ENCODE data around the gene BDH1. TPM values are rescaled to one million over a fixed set of nuclear protein-coding genes. Genes with fewer than 3 reads are reported as not detected.

BDH1 gene
- polyA plus RNA-seq, 1 donor from 2014 or later = 12.9 TPM

- H3K9me3 ChIP-seq (ENCODE audit: low read length) = no peaks in the 10 kb centered on the region
- TF ChIP-seq REST (IDR thresholded peaks at IDR 0.05; ENCODE audit: borderline replicate concordance) (no peak), CTCF (IDR thresholded peaks at IDR 0.05; ENCODE audit: poor library complexity, severe bottlenecking) (no peak), RAD21 (conservative IDR thresholded peaks at IDR 0.05) (no peak), EZH2 (IDR thresholded peaks at IDR 0.05; ENCODE audit: borderline replicate concordance, insufficient read depth, low read length, poor library complexity, severe bottlenecking) (no peak), SMC3 (conservative IDR thresholded peaks at IDR 0.05; ENCODE audit: poor library complexity) (no peak), TAF1 (IDR thresholded peaks at IDR 0.05; ENCODE audit: low read depth) (no peak), EP300 (conservative IDR thresholded peaks at IDR 0.05; ENCODE audit: poor library complexity, severe bottlenecking) (no peak), POLR2AphosphoS5 (IDR thresholded peaks at IDR 0.05) (no peak), MXI1 (conservative IDR thresholded peaks at IDR 0.05; ENCODE audit: poor library complexity, severe bottlenecking) (no peak)
- H3F3A ChIP-seq (ENCODE audit: insufficient read depth, low read length, poor library complexity, severe bottlenecking) = no peaks in the 10 kb centered on the region
- no peak overlapping the region for H3K4me3 ChIP-seq (ENCODE audit: low read length)
- no peaks in the 10 kb centered on the region for H3K9me2 ChIP-seq (ENCODE audit: insufficient read depth, low read length)
- no peak overlapping the region for H3K27ac ChIP-seq (ENCODE audit: low read length)
- H3K36me3 ChIP-seq (ENCODE audit: insufficient read depth, low read length) = no peaks in the 10 kb centered on the region
- no peaks in the 10 kb centered on the region for H4K20me1 ChIP-seq (ENCODE audit: insufficient read depth)
- no peaks in the 10 kb centered on the region for H3K27me3 ChIP-seq (ENCODE audit: insufficient read depth, low read depth, low read length)
- no peaks in the 10 kb centered on the region for H3K79me2 ChIP-seq (replicated peaks; ENCODE audit: insufficient read depth, low read length)
- no peak overlapping the region for H2AFZ ChIP-seq (ENCODE audit: low read depth, low read length)
- H3K9ac ChIP-seq (ENCODE audit: low read length) = no peak overlapping the region
- H3K4me2 ChIP-seq (ENCODE audit: low read length) = no peak overlapping the region
Measured at GRCh38 chr3:197524128-197524527, 31.6 kb downstream of the BDH1 start.

GRCh38 chr3:197523526-197523925, 32.2 kb downstream of the BDH1 start:
- no peaks in the 10 kb centered on the region for H4K20me1 ChIP-seq (ENCODE audit: insufficient read depth)
- H3K9me3 ChIP-seq (ENCODE audit: low read length) = no peaks in the 10 kb centered on the region
- H3K36me3 ChIP-seq (ENCODE audit: insufficient read depth, low read length) = no peaks in the 10 kb centered on the region
- no peak overlapping the region for H3K9ac ChIP-seq (ENCODE audit: low read length)
- no peaks in the 10 kb centered on the region for H3K79me2 ChIP-seq (replicated peaks; ENCODE audit: insufficient read depth, low read length)
- no peak overlapping the region for H3K4me2 ChIP-seq (ENCODE audit: low read length)
- H2AFZ ChIP-seq (ENCODE audit: low read depth, low read length) = no peak overlapping the region
- no peak overlapping the region for H3K4me3 ChIP-seq (ENCODE audit: low read length)
- H3K27ac ChIP-seq (ENCODE audit: low read length) = no peak overlapping the region
- no peak for TF ChIP-seq EP300 (conservative IDR thresholded peaks at IDR 0.05; ENCODE audit: poor library complexity, severe bottlenecking)
- no peaks in the 10 kb centered on the region for H3K27me3 ChIP-seq (ENCODE audit: insufficient read depth, low read depth, low read length)
- H3F3A ChIP-seq (ENCODE audit: insufficient read depth, low read length, poor library complexity, severe bottlenecking) = no peaks in the 10 kb centered on the region
- H3K9me2 ChIP-seq (ENCODE audit: insufficient read depth, low read length) = no peaks in the 10 kb centered on the region
